HG02610 (cell line): ENCODE measurements around the gene PKD1L1.

Experiments used
- ATAC-seq: cut with Tn5 transposase; IDR thresholded peaks from one replicate; pipeline ENCODE4 v1.9.1; 2021; ENCODE audit warnings: mild to moderate bottlenecking, moderate library complexity; ENCODE audit not compliant: unreplicated experiment

PKD1L1 gene

DNA sequence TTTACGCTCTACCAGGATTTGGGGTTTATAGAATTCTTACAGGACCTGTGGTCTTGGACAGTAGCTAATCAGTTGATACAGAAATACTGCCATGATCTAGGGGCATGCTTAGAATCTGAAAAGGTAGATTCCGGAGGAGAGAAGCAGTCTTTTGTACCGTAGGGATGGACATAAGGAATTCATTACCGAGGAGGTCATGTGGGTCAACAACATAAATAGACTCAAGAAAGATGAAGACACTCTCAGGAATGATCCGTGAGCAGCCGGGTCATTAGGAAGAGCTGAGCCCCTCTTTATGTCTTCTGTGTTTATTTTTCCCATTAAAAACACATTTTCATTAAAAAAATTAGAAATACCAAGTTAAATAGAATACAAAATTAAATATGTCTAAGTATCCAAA is 206.3 kb downstream of the PKD1L1 start:
- no peak for ATAC-seq

DNA sequence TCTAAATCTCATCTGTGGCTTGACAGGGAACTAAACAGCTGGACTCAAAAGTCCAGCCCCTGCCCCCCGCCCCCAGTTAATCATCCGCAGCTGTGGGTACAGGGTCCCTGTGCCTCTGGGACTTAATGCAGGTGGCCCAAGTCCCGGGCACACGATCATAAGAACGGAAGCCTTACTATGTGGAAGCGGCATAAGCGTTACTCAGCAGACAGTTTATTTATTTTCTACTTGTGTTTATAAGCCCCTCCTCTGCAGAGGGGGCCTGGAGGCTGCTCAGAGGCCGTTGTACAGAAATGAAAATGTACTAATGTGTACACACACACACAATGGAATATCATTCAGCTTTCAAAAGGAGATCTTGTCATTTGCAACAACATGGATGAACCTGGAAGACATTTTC is 208.4 kb downstream of the PKD1L1 start:
- no peak for ATAC-seq

DNA sequence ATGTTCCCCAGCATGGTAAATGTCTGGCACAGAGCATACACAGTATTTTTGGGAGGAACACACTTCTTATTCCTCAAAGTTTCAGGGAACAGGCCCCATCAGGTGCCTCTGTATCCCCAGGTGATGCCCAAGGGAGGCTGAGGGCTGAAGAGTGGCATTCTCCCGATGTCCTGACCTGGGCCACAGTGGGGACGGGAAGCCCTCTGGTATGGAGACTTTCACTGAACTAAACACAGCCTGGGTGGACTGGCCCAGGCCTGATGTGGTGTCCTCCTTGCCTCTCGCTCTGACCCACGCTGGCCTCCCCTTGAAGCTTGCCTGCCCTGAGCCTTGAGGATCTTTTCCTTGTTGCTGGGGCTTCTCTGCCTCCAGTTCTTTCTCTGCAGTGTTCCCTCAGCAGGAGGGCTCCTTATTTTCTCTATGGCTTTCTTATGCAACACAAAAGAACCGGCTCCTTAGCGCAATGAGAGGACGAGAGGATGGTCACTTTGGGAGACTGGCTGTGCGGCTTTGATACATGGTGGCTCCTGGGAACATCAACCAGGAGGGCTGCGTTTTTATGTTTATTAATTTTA is 208.9 kb downstream of the PKD1L1 start:
- ATAC-seq, result no peak

DNA sequence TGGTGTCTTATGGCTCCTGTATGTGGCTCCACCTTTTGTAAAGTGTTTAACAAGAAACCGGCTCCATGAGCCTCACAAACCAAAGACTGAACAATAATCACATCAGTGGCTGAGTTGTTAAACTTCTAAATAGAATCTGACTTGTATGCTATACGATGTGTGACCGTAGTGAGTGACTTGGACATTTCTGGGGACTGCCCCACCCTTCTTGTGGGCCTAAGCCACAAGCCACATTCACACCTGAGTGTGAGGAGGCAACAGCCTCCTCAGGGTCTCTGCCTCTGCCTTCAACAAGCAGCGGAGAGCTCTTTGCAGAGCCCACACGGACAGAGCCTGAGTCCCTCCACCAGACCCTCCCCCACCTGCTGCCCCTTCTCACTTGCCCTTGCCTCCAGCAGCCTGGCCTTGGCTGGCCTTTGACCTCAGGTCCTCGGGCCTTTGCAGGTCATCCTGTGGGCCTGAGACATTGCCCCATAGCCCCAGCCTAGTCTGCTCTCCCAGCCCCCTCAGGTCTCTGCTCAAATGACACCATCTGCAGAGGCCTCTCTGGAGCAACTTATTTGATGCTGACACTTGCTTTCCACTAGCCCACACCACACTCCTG is 209.6 kb downstream of the PKD1L1 start:
- ATAC-seq, result peak; percentile 95

DNA sequence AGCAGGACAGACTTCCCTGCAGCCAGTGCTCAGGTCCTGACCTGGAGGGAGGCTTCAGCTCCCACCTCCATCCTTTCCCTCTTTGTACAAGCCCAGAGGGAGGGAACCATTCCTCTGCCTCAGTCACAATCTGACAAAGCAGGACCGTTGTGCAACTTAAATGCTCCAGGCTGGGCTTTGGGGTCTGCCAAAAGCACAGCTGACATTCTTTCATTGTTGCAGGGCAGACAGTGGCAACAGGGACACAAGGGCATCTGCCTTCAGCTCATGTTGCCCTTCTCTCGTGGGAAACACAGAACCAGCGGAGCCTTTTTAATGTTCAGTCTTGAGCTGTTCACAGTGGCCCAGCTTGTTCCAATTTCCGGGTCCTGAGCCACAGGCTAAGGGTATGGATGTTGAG is 210.7 kb downstream of the PKD1L1 start:
- no peak for ATAC-seq

DNA sequence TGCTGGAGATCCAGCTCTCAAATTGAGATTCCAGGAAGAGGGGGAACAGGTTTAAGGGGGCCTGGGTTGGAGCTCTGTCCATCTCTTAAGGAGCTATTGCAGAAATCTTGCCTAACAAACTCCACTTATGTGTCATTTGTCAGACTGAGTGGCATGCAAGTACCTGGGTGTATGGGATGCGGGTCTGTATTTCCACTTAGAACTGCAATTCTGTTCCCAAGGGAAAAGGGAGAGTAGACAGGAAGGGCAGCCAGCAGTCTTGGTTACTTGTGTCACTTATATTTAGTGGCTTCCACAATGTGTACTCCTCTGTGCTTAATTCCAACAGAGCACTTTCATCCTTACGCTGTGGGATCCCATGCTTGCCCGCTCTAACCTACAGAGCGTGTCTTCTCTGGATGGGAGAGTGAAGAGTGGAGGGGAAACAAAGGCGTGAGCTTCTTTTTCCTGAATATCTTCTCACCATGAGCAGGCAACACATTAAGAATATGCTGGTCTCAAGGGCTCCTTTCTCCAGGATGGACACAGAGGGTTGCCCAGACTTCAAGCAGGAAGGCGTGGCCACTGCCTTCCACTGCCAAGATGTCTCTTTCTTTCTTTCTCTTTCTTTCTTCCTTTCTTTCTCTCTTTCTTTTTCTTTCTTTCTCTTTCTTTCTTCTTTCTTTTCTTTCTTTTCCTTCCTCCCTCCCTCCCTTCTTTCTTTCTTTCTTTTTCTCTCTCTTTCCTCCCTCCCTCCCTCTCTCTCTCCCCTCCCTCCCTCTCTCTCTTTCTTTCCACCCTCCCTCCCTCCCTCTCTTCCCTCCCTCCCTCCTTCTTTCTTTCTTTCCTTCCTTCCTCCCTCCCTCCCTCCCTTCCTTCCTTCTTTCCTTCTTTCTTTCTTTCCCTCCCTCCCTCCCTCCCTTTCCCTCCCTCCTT is 212.6 kb downstream of the PKD1L1 start:
- ATAC-seq, result no peak

DNA sequence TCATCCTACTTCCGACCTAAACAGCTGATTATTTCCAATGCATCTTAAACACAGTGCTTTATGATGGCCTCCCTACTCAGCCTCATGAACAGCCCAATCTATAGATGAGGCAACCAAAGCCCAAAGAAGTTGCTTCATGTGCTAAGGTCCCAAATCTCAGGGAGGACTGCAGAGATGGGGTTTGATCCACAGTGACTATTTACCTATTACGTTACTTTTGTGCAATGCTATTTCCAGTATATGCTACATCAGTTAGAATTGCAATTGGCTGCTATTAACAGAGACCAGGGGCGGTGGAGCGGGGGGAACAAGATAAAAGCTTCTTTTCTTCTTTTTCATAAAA is 213.3 kb downstream of the PKD1L1 start:
- ATAC-seq, result no peak

DNA sequence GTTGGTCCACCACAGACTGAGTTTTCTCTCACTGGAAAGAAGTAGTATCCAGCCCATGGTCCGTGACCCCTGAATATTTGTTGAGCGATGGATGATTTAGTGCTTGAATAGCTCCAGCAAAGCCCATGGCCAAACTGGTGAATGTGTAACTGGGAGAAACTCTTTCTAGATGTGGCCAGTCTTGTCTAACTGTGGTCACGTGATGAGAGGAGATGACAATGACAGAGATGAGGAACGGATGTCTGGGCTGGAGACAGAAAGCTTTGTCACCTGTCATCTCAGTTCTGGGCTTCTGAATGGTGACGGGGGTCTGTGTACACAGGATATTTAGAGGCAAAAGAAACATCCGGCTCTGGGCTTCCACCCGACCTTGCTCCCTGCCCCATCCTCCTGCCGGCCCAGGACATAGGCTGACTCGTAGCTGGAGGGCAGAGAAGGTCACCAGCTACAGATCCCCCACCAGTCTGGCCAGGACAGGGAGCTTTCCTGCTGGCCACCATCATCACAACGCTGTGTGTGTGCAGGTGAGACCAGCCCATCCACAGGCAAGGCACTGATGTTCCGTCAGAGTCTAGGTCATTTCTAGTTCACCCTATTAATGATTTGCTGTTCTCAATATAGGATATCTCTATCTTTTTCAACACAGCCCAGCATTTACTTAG is 213.8 kb downstream of the PKD1L1 start:
- no peak for ATAC-seq

DNA sequence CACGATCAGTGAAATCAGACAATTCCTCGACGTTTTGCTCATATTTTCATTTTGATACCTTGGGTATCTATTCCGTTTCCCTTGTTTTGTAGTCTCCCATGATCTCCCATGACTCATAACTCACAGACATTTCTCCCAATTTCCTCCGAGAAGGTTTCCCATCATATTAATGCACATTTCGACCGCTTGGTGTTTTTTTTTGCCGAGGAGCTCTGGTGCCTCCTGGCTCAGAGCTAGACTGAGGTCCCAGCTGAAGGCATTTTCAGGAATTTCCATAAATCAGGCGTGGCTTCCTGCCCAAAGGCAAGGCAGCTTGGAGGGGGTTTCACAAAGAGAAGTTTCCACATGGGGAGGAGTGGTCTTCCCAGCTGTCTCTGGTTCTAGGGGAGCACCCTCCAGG is 218.1 kb downstream of the PKD1L1 start:
- no peak for ATAC-seq

DNA sequence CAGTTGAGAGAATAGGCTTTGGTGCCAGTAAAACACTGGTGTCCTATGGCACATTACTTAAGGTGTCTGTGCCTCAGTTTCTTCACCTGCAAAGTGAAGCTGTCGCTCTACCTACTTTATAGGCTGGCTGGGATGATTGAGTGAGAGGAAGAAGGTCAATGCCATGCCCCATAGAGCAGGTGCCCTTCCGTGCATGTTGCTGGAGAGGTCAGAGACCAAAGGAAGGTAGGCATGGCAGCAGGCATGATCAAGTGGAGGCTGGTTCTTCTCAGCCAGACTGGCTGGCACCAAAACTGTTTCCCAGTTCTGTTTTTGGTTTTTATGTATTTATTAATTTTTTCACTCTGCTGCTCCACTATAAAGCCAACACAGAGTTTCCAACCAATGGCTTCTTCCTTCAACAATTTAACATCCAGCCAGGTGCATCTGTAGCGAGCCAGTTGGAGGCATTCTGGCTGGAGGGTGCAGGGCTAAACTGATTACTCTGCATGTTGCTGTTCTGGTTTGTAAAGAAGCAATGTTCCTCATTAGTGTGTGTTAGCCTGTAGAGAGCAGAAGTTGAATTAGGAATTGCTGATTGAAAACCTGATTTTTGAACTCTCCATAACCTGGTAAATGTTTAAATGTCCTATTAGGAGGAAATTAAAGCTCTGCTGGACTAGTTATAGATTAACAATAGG is 222.1 kb downstream of the PKD1L1 start:
- ATAC-seq, result no peak

DNA sequence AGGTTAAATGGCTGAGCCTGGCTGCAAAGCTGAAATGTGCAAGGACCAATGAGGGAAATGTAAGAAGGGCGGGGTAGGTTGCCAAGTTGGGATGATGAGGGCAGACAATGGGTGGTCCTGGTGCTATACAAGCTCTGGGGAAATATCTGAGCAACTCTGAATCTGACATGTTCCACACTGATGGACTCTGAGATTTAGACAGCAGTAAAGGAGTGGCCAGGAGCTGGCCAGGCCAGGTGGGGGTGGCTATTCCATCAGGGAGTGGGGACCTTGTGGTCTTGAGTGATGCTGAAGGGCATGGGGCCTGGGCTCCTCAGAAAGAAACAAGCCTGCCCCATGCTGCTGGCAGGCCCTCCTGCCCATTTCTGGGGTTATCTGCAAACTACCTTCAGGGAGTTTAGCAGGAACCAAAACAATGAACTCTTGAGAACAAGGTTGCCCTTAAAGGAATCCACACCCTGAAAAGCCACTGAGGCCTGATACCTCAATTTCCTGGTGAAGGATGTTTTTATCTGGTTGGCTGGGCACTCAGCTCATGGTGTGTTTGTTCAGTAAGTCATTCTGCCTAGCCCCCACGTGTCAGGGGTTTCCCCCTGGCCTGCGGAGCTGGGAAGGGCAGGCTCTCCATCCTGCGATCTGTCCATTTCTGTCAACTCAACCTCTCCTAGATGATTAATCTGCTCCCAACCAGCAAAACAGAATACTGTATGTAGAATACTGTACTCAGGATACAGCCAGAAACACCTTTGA is 223.1 kb downstream of the PKD1L1 start:
- no peak for ATAC-seq
